Left ventricle myocardium inferior (tissue), 1 donor: ENCODE data around the gene TIGD4. TPM values are rescaled to one million over a fixed set of nuclear protein-coding genes. Genes with fewer than 3 reads are reported as not detected.

Experiments
- DNase-seq: peaks from one replicate; pipeline ENCODE4 v3.0.0-alpha.2; 2020
- H3K27ac ChIP-seq: fragments of 200-600 bp; replicated peaks from 2 replicates; pipeline ENCODE4 v1.8.0; 2021
- H3K27me3 ChIP-seq: fragments of 200-600 bp; 2 replicates; pipeline ENCODE4 v1.8.0; 2021; ENCODE audit warnings: low read depth
- H3K36me3 ChIP-seq: fragments of 200-600 bp; 2 replicates; pipeline ENCODE4 v1.8.0; 2021
- H3K4me1 ChIP-seq: fragments of 200-600 bp; 2 replicates; pipeline ENCODE4 v1.8.0; 2021
- H3K4me3 ChIP-seq: fragments of 200-600 bp; 2 replicates; pipeline ENCODE4 v1.8.0; 2021; ENCODE audit warnings: mild to moderate bottlenecking, moderate library complexity
- H3K9me3 ChIP-seq: fragments of 200-600 bp; replicated peaks from 2 replicates; pipeline ENCODE4 v1.8.0; 2021
- intact Hi-C: fragments of 100-400 bp; cut with micrococcal nuclease; formaldehyde crosslinking; loops from one replicate; pipeline ENCODE4 v1.11.0; 2022
- total RNA-seq: library from RNA; stranded (reverse); fragmentation: NEBNext Ultra II Directional; extraction: Animal tissue kit (Norgen Biotek cat#: 25700); gene quantifications from one replicate; pipeline ENCODE4 v1.2.1, GENCODE V29; 2021
- TF ChIP-seq, protein P1 (sequence below): fragments of 200-600 bp; IDR thresholded peaks from 2 replicates; pipeline ENCODE4 v1.8.0; 2021; ENCODE audit warnings: antibody characterized with exemption, mild to moderate bottlenecking, borderline replicate concordance
- donor health status: DM: no; HTN: yes; CAD: no; lungs with severe emphysema.

TIGD4 gene
- total RNA-seq, 1 donor from 2014 or later: 0.22 TPM

DNA sequence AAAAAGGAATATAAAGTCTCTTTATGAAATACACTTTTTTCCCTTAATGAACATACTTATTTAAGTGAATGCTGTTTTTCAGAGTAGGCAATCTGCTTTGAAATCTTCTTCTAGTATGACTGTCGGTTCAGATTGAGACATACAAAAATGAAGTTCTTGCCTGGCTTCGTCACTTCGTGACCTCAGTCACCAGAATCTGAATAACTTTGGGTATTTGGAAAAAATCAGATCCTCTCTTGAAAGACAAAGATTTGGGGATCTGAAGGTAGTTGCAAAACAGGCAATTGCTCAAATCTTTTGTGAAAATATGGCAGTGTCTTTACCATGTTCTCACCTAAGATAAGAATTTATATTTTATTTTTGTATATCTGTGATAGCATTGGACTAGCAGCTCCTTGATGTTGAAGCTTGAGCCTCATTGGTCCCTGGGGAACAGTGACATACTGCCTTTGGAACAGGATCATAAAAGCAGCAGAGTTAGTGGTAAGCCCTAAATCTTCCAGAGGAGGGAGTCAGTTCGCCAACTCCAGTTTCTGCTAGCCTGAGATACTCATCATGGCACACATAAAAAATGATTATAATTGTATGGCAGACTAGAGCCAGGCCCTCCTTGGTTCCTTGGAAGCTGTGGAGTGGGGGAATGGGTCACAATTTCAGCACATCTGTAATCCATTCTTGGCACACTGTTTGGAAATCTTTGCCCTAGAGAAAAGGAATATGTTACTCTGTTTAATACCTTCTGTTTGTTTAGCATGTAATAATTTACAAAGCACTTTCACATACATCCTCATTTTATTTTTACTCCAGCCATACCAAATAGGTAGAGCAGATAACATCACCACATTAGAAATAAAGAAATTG is 5.2 kb upstream of the TIGD4 start:
- peaks cover 7% of the 10 kb centered on the region for H3K36me3 ChIP-seq
- DNase-seq: no peak
- H3K4me1 ChIP-seq: peaks cover 53% of the 10 kb centered on the region
- TF ChIP-seq, protein P1, sequence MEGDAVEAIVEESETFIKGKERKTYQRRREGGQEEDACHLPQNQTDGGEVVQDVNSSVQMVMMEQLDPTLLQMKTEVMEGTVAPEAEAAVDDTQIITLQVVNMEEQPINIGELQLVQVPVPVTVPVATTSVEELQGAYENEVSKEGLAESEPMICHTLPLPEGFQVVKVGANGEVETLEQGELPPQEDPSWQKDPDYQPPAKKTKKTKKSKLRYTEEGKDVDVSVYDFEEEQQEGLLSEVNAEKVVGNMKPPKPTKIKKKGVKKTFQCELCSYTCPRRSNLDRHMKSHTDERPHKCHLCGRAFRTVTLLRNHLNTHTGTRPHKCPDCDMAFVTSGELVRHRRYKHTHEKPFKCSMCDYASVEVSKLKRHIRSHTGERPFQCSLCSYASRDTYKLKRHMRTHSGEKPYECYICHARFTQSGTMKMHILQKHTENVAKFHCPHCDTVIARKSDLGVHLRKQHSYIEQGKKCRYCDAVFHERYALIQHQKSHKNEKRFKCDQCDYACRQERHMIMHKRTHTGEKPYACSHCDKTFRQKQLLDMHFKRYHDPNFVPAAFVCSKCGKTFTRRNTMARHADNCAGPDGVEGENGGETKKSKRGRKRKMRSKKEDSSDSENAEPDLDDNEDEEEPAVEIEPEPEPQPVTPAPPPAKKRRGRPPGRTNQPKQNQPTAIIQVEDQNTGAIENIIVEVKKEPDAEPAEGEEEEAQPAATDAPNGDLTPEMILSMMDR: no peak
- H3K4me3 ChIP-seq: no peak overlapping the region
- no peaks in the 10 kb centered on the region for H3K27me3 ChIP-seq
- no peak overlapping the region for H3K27ac ChIP-seq
- intact Hi-C loops: no loop called here
- no peaks in the 10 kb centered on the region for H3K9me3 ChIP-seq

DNA sequence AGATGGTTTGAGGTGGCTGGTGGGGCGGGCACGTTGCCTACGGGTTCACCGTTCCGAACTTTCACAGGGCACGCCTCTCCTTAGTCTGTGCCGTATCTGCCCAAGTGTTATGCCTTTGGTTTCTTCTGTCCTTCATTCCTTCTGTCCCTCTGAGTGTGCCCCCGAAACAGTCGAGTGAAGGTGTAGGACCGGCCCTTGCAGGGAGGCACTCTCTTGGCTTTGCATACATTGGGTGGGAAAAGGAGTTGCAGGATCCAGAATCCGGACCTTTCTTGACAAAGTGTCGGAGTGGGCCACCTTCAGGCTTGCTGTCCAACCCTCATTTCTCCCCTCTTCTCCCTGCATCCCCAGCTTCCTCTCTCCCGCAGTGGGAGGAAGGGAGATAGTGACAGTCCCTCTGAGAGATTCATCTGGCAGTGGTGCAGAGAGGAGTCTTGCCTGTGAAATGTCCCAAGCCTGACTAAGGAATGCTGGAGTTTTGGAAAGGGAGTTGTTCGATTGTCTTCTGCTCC is 793 bp upstream of the TIGD4 start:
- Histone ChIP-seq H3K36me3 (peaks cover 4% of the 10 kb centered on the region), H3K27ac (peak overlapping the region; percentile 92), H3K4me3 (peak overlapping the region; percentile 86), H3K27me3 (no peaks in the 10 kb centered on the region), H3K9me3 (no peaks in the 10 kb centered on the region), H3K4me1 (peaks cover 57% of the 10 kb centered on the region)
- intact Hi-C loops: no loop called here
- TF ChIP-seq, protein P1: no peak
- DNase-seq: peak; percentile 13

DNA sequence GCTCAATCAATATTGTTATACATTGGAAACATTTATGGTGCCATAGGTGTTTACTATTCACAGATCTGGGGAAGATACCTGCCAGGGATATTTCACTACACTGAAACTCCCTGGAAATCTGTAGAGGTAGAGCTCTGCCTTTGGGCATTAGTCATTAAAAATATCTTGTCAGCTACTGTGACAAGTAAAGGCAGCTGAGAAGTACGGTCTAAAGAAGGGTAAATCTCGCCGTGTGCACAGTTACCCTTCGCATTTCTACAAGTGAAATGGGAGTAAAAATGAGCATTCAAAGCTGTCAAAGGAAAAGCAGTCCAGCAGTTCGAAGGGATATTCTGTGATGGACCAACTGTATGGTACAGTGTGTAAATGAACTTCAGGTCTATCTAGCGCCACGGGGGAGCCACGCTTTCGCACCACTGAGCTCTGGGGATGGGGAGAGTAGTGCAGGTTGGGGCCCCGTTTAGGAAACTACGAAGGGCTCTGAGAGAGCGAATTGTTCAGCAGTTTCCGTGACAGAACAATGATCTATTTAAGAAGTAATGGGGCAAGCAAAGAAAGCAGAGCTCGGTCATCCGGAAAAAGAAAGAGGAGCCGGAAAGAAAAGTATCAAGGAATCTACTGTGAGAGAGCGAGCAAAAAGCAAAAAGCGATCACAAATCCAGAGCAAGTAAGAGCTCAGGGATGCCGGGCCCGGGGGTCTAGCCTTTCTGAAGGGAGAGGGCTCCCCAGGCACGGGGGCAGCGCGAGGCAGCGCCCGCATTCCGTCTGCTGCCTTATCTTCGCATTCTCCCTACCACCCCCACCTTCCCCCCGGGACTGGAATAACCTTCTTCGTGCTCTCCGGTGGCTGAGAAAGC is 646 bp downstream of the TIGD4 start:
- Histone ChIP-seq H3K36me3 (no peaks in the 10 kb centered on the region), H3K4me1 (peaks cover 43% of the 10 kb centered on the region), H3K4me3 (peak overlapping the region; percentile 86), H3K9me3 (no peaks in the 10 kb centered on the region), H3K27me3 (no peaks in the 10 kb centered on the region), H3K27ac (peak overlapping the region; percentile 92)
- DNase-seq: no peak
- TF ChIP-seq, protein P1: no peak
- intact Hi-C loops: no loop called here

DNA sequence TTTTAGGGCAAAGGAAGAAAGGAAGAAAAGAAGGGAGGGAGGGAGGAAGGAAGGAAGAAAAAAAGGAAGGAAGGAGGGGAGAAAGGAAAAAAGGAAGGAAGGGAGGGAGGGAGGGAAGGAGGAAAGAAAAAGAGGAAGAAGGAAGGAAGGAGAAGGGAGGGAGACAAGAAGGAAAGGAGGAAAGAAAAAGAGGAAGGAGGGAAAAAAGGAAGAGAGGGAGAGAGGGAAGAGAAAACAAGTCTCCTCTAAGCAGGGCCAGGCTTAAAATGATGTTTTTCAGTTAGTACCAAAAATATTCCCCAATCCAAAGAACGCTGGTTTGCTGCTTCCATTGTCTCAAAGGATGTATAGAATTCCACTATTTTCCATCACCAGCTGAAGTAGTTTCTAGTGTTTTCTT is 2.0 kb downstream of the TIGD4 start:
- H3K27ac ChIP-seq: no peak overlapping the region
- H3K36me3 ChIP-seq: no peaks in the 10 kb centered on the region
- peaks cover 36% of the 10 kb centered on the region for H3K4me1 ChIP-seq
- intact Hi-C loops: no loop called here
- no peak for DNase-seq
- TF ChIP-seq, protein P1: no peak
- H3K27me3 ChIP-seq: no peaks in the 10 kb centered on the region
- no peak overlapping the region for H3K4me3 ChIP-seq
- no peaks in the 10 kb centered on the region for H3K9me3 ChIP-seq

DNA sequence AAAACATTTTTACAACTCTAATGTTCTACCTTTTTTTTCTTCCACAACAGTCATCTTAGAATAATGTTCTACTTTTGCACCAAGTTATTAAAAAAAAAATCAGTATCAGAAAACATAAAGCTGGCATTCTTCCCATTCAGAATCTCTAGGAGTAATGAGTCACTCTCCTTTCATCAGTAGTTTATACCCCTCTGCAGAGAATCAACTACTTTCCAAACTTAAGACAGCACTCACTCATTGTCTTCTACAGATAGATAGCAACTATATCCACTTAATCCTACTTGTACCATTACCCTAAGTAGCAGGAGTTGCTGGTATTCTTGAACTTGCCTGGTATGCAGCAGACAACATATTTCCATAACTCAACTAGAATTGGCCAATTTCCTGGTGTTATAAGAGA is 3.2 kb downstream of the TIGD4 start:
- no peak overlapping the region for H3K4me3 ChIP-seq
- TF ChIP-seq, protein P1: no peak
- intact Hi-C loops: no loop called here
- no peaks in the 10 kb centered on the region for H3K27me3 ChIP-seq
- no peaks in the 10 kb centered on the region for H3K9me3 ChIP-seq
- no peaks in the 10 kb centered on the region for H3K36me3 ChIP-seq
- peaks cover 27% of the 10 kb centered on the region for H3K4me1 ChIP-seq
- no peak overlapping the region for H3K27ac ChIP-seq
- no peak for DNase-seq
